CD14-positive monocyte (primary cell): ENCODE results near the gene LRP1B. TPM values are rescaled to one million over a fixed set of nuclear protein-coding genes. Genes with fewer than 3 reads are reported as not detected.

Experiments used
- DNase-seq, 3 donors: peaks; one replicate each; pipeline ENCODE4 v3.0.0-alpha.2; 2011 to 2022
- H2AFZ ChIP-seq: 2 replicates; pipeline ENCODE4 v1.6.0; 2012; ENCODE audit warnings: mild to moderate bottlenecking, low read depth, low read length, inconsistent platforms; ENCODE audit not compliant: insufficient read depth, poor library complexity, severe bottlenecking
- H3K27ac ChIP-seq, 2 donors: 1 replicate in 1 of 2; 2 replicates in 1 of 2; pipeline ENCODE4 v1.5.1; 2012 to 2013; ENCODE audit warnings: low read length in 2 of 2, control low read depth in 1 of 2, inconsistent platforms in 1 of 2, low read depth in 1 of 2, mild to moderate bottlenecking in 1 of 2
- H3K27me3 ChIP-seq, 2 donors: one replicate each; pipeline versions ENCODE4 v1.6.0 to v1.6.1; 2011 to 2013; ENCODE audit warnings: low read length in 2 of 2; ENCODE audit not compliant: control insufficient read depth in 2 of 2, insufficient read depth in 2 of 2
- H3K36me3 ChIP-seq, 2 donors: replicated peaks in 1 of 2; 1 replicate in 1 of 2; 2 replicates in 1 of 2; pipeline versions ENCODE4 v1.5.1 to v1.6.1; 2012 to 2013; ENCODE audit warnings: low read length in 2 of 2, control low read depth in 1 of 2, inconsistent platforms in 1 of 2, mild to moderate bottlenecking in 1 of 2; ENCODE audit not compliant: insufficient read depth in 2 of 2, control insufficient read depth in 1 of 2
- H3K4me1 ChIP-seq, 2 donors: 1 replicate in 1 of 2; 2 replicates in 1 of 2; pipeline versions ENCODE4 v1.5.1 to v1.6.1; 2012 to 2013; ENCODE audit warnings: low read length in 2 of 2, control low read depth in 1 of 2, inconsistent platforms in 1 of 2, mild to moderate bottlenecking in 1 of 2, moderate library complexity in 1 of 2; ENCODE audit not compliant: insufficient read depth in 2 of 2, control insufficient read depth in 1 of 2
- H3K4me2 ChIP-seq: replicated peaks from 2 replicates; pipeline ENCODE3; 2012; ENCODE audit warnings: low read length, moderate library complexity, mild to moderate bottlenecking; ENCODE audit not compliant: poor library complexity, severe bottlenecking; ENCODE audit errors: extremely low read depth
- H3K4me3 ChIP-seq, 3 experiments: fragments of 200-600 bp in 1 of 3; sonication (generic) in 1 of 3; replicated peaks in 1 of 3; 1 replicate in 2 of 3; 2 replicates in 1 of 3; pipeline ENCODE4 v1.5.1; 2011 to 2013; ENCODE audit warnings: low read length in 3 of 3, mild to moderate bottlenecking in 3 of 3, control low read depth in 2 of 3, low read depth in 2 of 3, inconsistent platforms in 1 of 3, moderate library complexity in 1 of 3
- H3K79me2 ChIP-seq: 2 replicates; pipeline ENCODE4 v1.6.0; 2012; ENCODE audit warnings: mild to moderate bottlenecking, control low read depth, inconsistent platforms, low read length, moderate library complexity; ENCODE audit not compliant: insufficient read depth
- H3K9ac ChIP-seq: 2 replicates; pipeline ENCODE4 v1.6.0; 2017; ENCODE audit warnings: low read length, mild to moderate bottlenecking; ENCODE audit not compliant: insufficient read depth, poor library complexity, severe bottlenecking
- H3K9me3 ChIP-seq, 2 donors: replicated peaks in 1 of 2; 1 replicate in 1 of 2; 2 replicates in 1 of 2; pipeline versions ENCODE4 v1.5.1 to v1.6.1; 2012 to 2013; ENCODE audit warnings: low read length in 2 of 2, control low read depth in 1 of 2; ENCODE audit not compliant: control insufficient read depth in 1 of 2, insufficient read depth in 1 of 2
- H4K20me1 ChIP-seq: 2 replicates; pipeline ENCODE4 v1.6.0; 2012; ENCODE audit warnings: mild to moderate bottlenecking, low read length, control low read depth, moderate library complexity; ENCODE audit not compliant: insufficient read depth
- H3K27ac Mint-ChIP-seq, 7 donors: one replicate each; pipeline ENCODE4 v1.8.0; 2020; ENCODE audit warnings: mild to moderate bottlenecking in 7 of 7, mixed read lengths in 7 of 7, moderate library complexity in 6 of 7, inconsistent platforms in 2 of 7
- H3K27me3 Mint-ChIP-seq, 3 donors: one replicate each; pipeline ENCODE4 v1.8.0; 2021 to 2022; ENCODE audit warnings: low read depth in 3 of 3, mild to moderate bottlenecking in 3 of 3, mixed read lengths in 3 of 3, moderate library complexity in 3 of 3, inconsistent platforms in 1 of 3
- H3K36me3 Mint-ChIP-seq, 2 donors: one replicate each; pipeline ENCODE4 v1.8.0; 2020; ENCODE audit warnings: mixed read lengths in 2 of 2, inconsistent platforms in 1 of 2, mild to moderate bottlenecking in 1 of 2
- H3K4me1 Mint-ChIP-seq: one replicate; pipeline ENCODE4 v1.8.0; 2020; ENCODE audit warnings: mild to moderate bottlenecking, mixed read lengths
- H3K4me3 Mint-ChIP-seq, 2 donors: one replicate each; pipeline ENCODE4 v1.8.0; 2020; ENCODE audit warnings: mild to moderate bottlenecking in 2 of 2, mixed read lengths in 2 of 2, moderate library complexity in 1 of 2
- H3K9me3 Mint-ChIP-seq, 7 donors: one replicate each; pipeline ENCODE4 v1.8.0; 2020 to 2022; ENCODE audit warnings: mixed read lengths in 7 of 7, mild to moderate bottlenecking in 6 of 7, moderate library complexity in 6 of 7, inconsistent platforms in 2 of 7
- CTCF ChIP-seq: fragments of 200-600 bp; IDR thresholded peaks from one replicate; pipeline ENCODE4 v1.8.0; 2022; ENCODE audit warnings: antibody characterized with exemption, mild to moderate bottlenecking
- WGBS: methylation state at CpG from one replicate; pipeline ENCODE4 v1.1.5; 2013; ENCODE audit warnings: missing lambda C conversion rate; ENCODE audit not compliant: insufficient coverage; 5-methylcytosine and 5-hydroxymethylcytosine counted together
- intact Hi-C, 2 donors: fragments of 100-400 bp; cut with micrococcal nuclease; formaldehyde crosslinking; loops; one replicate each; pipeline versions ENCODE4 v1.15.0 to v1.15.1; 2023
- polyA plus RNA-seq, 3 donors: library from polyadenylated mRNA; depleted of rRNA in 1 of 3; unstranded in 2 of 3; stranded (reverse) in 1 of 3; fragments of 300-500 nt in 2 of 3; fragments of >200 nt in 1 of 3; fragmentation: Illumina TruSeq in 2 of 3; gene quantifications; 1 replicate in 2 of 3; 2 replicates in 1 of 3; pipeline ENCODE4 v1.2.3, GENCODE V29; 2012 to 2021

The LRP1B gene
- polyA plus RNA-seq, 3 donors, result not detected

- Mint-ChIP-seq H3K36me3 (no peaks in the 10 kb centered on the region), H3K27ac (no peak overlapping the region), H3K4me1 (no peaks in the 10 kb centered on the region), H3K9me3 (peaks cover 0 to 16% (median 1%) of the 10 kb centered on the region in 7 donors), H3K4me3 (no peak overlapping the region), H3K27me3 (no peaks in the 10 kb centered on the region)
- WGBS, result no CpG with 5 or more reads among the region's 1 CpG
- Histone ChIP-seq H3K9me3 (peaks cover 0 to 6% of the 10 kb centered on the region in 2 donors), H3K36me3 (no peaks in the 10 kb centered on the region), H3K27ac (no peak overlapping the region), H2AFZ (no peak overlapping the region), H3K4me3 (no peak overlapping the region), H3K9ac (no peak overlapping the region), H3K4me2 (no peak overlapping the region), H3K27me3 (no peaks in the 10 kb centered on the region), H3K79me2 (no peaks in the 10 kb centered on the region), H4K20me1 (no peaks in the 10 kb centered on the region), H3K4me1 (no peaks in the 10 kb centered on the region)
- intact Hi-C loops, result no loop called here
- no peak for TF ChIP-seq CTCF
- no peak for DNase-seq
These were observed 1393.8 kb downstream of the LRP1B start for GRCh38 chr2:140737006-140737405.

- Histone ChIP-seq H4K20me1 (no peaks in the 10 kb centered on the region), H3K9me3 (peaks cover 0 to 6% of the 10 kb centered on the region in 2 donors), H3K4me2 (no peak overlapping the region), H3K4me3 (no peak overlapping the region), H3K4me1 (no peaks in the 10 kb centered on the region), H3K27me3 (no peaks in the 10 kb centered on the region), H3K36me3 (no peaks in the 10 kb centered on the region), H3K27ac (no peak overlapping the region), H3K9ac (no peak overlapping the region), H2AFZ (no peak overlapping the region), H3K79me2 (no peaks in the 10 kb centered on the region)
- no peak for TF ChIP-seq CTCF
- Mint-ChIP-seq H3K4me1 (no peaks in the 10 kb centered on the region), H3K9me3 (peaks cover 0 to 16% (median 2%) of the 10 kb centered on the region in 7 donors), H3K27ac (no peak overlapping the region), H3K27me3 (no peaks in the 10 kb centered on the region), H3K4me3 (no peak overlapping the region), H3K36me3 (no peaks in the 10 kb centered on the region)
- 60% methylated on average over 3 of the region's 3 CpGs for WGBS
- intact Hi-C loops, result no loop called here
- no peak for DNase-seq
These were observed 1395.8 kb downstream of the LRP1B start for GRCh38 chr2:140734992-140735391.
